ENCODE measurements around the gene ZNF117. TPM values are rescaled to one million over a fixed set of nuclear protein-coding genes. Genes with fewer than 3 reads are reported as not detected.
"Not testable (repeated sequence)": the region's sequence is repeated elsewhere in the genome, so short reads cannot be mapped to it uniquely, and the experiment has no call there.

The ZNF117 gene
- total and polyA plus RNA-seq, 9 of the 15 experiments (the other 6 are each of a cell fraction or from before 2014, with no cell fraction given), result 2.5 to 18.9 (median 14.1) TPM

DNA sequence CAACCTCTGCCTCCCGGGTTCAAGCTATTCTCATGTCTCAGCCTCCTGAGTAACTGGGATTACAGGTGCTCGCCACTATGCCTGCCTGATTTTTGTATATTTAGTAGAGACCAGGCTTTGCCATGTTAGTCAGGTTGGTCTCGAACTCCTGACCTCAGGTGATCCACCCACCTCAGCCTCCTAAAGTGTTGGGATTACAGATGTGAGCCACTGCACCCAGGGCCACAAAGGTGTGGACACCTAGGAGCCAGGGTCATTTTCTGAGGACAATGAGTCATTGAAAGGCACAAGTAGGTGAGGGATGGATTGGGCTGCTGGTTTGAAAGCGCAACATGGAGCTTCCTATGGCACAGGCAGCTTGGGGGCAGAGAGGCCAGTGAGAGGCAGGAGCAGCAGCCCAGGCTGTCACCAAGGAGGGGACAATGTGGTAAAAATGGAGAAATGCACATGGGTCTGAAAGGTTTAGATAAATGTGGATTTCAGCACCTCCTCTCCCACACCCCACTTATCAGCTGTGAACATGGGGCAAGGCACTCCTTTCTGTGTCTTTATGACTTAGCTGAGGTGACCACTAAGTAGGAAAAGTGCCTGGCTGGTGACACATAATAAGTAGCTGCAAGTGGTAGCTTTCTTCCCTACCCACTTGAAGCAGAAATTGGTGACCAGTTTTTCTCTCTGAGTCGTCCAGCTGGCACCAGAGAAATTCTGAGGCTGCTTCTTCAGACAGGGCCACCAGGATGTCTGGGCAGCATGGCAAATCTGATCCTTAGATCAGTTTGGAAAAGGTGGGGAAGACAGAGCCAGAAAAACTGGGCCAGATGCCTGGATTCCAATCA lies 46.0 kb downstream of the ZNF117 start (continued):
- peak; percentile 36; the same call in 1 of the 2 replicates for TF ChIP-seq EHMT2 (IDR thresholded peaks at IDR 0.05)
- peak; percentile 82 for TF ChIP-seq LEF1 (IDR thresholded peaks at IDR 0.05)
- TF ChIP-seq NFE2 (IDR thresholded peaks at IDR 0.05; ENCODE audit: low read depth), result peak; percentile 12; the same call in 1 of the 2 replicates
- TF ChIP-seq KHSRP (IDR thresholded peaks at IDR 0.05), result 0 out of 2 replicates have a peak, but pooled peaks have one; percentile 28
- TF ChIP-seq SMARCC2 (IDR thresholded peaks at IDR 0.05; ENCODE audit: low read depth), result peak; percentile 88
- peak; percentile 91 for TF ChIP-seq MTA2 (IDR thresholded peaks at IDR 0.05; ENCODE audit: low read depth)
- TF ChIP-seq ARNT (IDR thresholded peaks at IDR 0.05), result peak in 1 of 2 experiments; percentile 80; a peak in 1 of 4 replicates
- TF ChIP-seq CTBP1 (IDR thresholded peaks at IDR 0.05; ENCODE audit: borderline replicate concordance), result peak; percentile 71; the same call in 1 of the 2 replicates
- peak; percentile 73 for TF ChIP-seq CEBPB (tag; IDR thresholded peaks at IDR 0.05)
- TF ChIP-seq PBX2 (CRISPR knock-in tag; IDR thresholded peaks at IDR 0.05; ENCODE audit: low read depth); NR2C1 (tag; IDR thresholded peaks at IDR 0.05): not testable (repeated sequence)
- TF ChIP-seq PBX2 (tag; conservative IDR thresholded peaks at IDR 0.05; ENCODE audit: low read depth), result peak; percentile 75
- TF ChIP-seq, protein P1, sequence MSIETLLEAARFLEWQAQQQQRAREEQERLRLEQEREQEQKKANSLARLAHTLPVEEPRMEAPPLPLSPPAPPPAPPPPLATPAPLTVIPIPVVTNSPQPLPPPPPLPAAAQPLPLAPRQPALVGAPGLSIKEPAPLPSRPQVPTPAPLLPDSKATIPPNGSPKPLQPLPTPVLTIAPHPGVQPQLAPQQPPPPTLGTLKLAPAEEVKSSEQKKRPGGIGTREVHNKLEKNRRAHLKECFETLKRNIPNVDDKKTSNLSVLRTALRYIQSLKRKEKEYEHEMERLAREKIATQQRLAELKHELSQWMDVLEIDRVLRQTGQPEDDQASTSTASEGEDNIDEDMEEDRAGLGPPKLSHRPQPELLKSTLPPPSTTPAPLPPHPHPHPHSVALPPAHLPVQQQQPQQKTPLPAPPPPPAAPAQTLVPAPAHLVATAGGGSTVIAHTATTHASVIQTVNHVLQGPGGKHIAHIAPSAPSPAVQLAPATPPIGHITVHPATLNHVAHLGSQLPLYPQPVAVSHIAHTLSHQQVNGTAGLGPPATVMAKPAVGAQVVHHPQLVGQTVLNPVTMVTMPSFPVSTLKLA (conservative IDR thresholded peaks at IDR 0.05), result peak; percentile 53 to 69
- TF ChIP-seq NR2C1 (IDR thresholded peaks at IDR 0.05), result peak; percentile 28; the same call in 1 of the 2 replicates
- peak; percentile 66; the same call in 1 of the 2 replicates for TF ChIP-seq HMBOX1 (IDR thresholded peaks at IDR 0.05)
- TF ChIP-seq KLF1 (tag; IDR thresholded peaks at IDR 0.05), result 0 out of 2 replicates have a peak, but pooled peaks have one; percentile 55
- TF ChIP-seq, protein P2, sequence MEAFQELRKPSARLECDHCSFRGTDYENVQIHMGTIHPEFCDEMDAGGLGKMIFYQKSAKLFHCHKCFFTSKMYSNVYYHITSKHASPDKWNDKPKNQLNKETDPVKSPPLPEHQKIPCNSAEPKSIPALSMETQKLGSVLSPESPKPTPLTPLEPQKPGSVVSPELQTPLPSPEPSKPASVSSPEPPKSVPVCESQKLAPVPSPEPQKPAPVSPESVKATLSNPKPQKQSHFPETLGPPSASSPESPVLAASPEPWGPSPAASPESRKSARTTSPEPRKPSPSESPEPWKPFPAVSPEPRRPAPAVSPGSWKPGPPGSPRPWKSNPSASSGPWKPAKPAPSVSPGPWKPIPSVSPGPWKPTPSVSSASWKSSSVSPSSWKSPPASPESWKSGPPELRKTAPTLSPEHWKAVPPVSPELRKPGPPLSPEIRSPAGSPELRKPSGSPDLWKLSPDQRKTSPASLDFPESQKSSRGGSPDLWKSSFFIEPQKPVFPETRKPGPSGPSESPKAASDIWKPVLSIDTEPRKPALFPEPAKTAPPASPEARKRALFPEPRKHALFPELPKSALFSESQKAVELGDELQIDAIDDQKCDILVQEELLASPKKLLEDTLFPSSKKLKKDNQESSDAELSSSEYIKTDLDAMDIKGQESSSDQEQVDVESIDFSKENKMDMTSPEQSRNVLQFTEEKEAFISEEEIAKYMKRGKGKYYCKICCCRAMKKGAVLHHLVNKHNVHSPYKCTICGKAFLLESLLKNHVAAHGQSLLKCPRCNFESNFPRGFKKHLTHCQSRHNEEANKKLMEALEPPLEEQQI (IDR thresholded peaks at IDR 0.05), result peak; percentile 86
- TF ChIP-seq CBFA2T2 (conservative IDR thresholded peaks at IDR 0.05), result peak; percentile 93
- TF ChIP-seq L3MBTL2 (IDR thresholded peaks at IDR 0.05), result peak; percentile 78
- peak; percentile 49 for TF ChIP-seq TAF9B (IDR thresholded peaks at IDR 0.05; ENCODE audit: partially characterized antibody)
- peak; percentile 94 for TF ChIP-seq SMARCA4 (IDR thresholded peaks at IDR 0.05)

Measured in K562 (cell line).